ENCODE results near the gene INTS3. TPM values are rescaled to one million over a fixed set of nuclear protein-coding genes. Genes with fewer than 3 reads are reported as not detected.

The INTS3 gene
- total and polyA plus RNA-seq, 2 of the 8 experiments (the other 6 are each of a cell fraction or from before 2014, with no cell fraction given): 66.8 to 93.2 TPM

DNA sequence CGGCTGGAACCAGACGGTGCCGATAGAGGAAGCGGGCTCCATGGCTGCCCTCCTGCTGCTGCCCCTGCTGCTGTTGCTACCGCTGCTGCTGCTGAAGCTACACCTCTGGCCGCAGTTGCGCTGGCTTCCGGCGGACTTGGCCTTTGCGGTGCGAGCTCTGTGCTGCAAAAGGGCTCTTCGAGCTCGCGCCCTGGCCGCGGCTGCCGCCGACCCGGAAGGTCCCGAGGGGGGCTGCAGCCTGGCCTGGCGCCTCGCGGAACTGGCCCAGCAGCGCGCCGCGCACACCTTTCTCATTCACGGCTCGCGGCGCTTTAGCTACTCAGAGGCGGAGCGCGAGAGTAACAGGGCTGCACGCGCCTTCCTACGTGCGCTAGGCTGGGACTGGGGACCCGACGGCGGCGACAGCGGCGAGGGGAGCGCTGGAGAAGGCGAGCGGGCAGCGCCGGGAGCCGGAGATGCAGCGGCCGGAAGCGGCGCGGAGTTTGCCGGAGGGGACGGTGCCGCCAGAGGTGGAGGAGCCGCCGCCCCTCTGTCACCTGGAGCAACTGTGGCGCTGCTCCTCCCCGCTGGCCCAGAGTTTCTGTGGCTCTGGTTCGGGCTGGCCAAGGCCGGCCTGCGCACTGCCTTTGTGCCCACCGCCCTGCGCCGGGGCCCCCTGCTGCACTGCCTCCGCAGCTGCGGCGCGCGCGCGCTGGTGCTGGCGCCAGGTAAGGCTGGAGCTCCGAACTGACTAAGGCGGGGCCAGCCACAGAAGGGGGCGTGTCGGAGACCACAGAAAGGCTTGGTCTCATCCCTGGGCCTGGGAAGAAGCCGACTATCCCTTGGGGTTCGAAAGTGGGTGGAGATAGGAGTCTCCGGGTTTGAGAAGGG is 47.8 kb downstream of the INTS3 start (continued):
- TF ChIP-seq CREB1 (IDR thresholded peaks at IDR 0.05) (no peak), SRF (IDR thresholded peaks at IDR 0.05; ENCODE audit: low read depth, low read length) (no peak), BACH1 (IDR thresholded peaks at IDR 0.05; ENCODE audit: low read length) (no peak), EGR1 (IDR thresholded peaks at IDR 0.05; ENCODE audit: borderline replicate concordance, low read depth, low read length) (no peak; the same call in 1 of the 2 replicates), SIX5 (IDR thresholded peaks at IDR 0.05; ENCODE audit: low read depth, low read length) (no peak), GTF2F1 (IDR thresholded peaks at IDR 0.05; ENCODE audit: borderline replicate concordance, low read depth, low read length) (no peak), CBX8 (IDR thresholded peaks at IDR 0.05; ENCODE audit: borderline replicate concordance, low read depth, low read length) (no peak), MAFK (IDR thresholded peaks at IDR 0.05; ENCODE audit: low read depth, low read length) (no peak), RNF2 (IDR thresholded peaks at IDR 0.05; ENCODE audit: borderline replicate concordance, low read depth, low read length, missing control alignments, poor library complexity, severe bottlenecking) (no peak), RFX5 (IDR thresholded peaks at IDR 0.05; ENCODE audit: borderline replicate concordance, low read depth, low read length) (no peak), FOSL1 (IDR thresholded peaks at IDR 0.05; ENCODE audit: insufficient read depth, low read depth, low read length) (no peak), KDM1A (IDR thresholded peaks at IDR 0.05; ENCODE audit: borderline replicate concordance, low read length) (no peak), TCF12 (IDR thresholded peaks at IDR 0.05; ENCODE audit: low read depth, low read length) (no peak), PHF8 (conservative IDR thresholded peaks at IDR 0.05; ENCODE audit: low read depth, low read length) (peak; percentile 76), SAP30 (IDR thresholded peaks at IDR 0.05; ENCODE audit: insufficient read depth, insufficient replicate concordance, low read length) (no peak), SP2 (IDR thresholded peaks at IDR 0.05; ENCODE audit: low read length) (no peak), KDM4A (IDR thresholded peaks at IDR 0.05; ENCODE audit: low read depth, low read length, severe bottlenecking) (peak; percentile 85), RBBP5 (IDR thresholded peaks at IDR 0.05; ENCODE audit: borderline replicate concordance, low read depth, low read length) (0 out of 2 replicates have a peak, but pooled peaks have one; percentile 38), RAD21 (IDR thresholded peaks at IDR 0.05 in 1 of 2, conservative IDR thresholded peaks at IDR 0.05 in 1 of 2; ENCODE audit: low read depth in 2 of 2, low read length in 2 of 2) (peak in 1 of 2 experiments; percentile 2; a peak in 1 of 4 replicates), TAF1 (IDR thresholded peaks at IDR 0.05; ENCODE audit: low read depth, low read length) (peak; percentile 90)
- TF ChIP-seq, protein P1, sequence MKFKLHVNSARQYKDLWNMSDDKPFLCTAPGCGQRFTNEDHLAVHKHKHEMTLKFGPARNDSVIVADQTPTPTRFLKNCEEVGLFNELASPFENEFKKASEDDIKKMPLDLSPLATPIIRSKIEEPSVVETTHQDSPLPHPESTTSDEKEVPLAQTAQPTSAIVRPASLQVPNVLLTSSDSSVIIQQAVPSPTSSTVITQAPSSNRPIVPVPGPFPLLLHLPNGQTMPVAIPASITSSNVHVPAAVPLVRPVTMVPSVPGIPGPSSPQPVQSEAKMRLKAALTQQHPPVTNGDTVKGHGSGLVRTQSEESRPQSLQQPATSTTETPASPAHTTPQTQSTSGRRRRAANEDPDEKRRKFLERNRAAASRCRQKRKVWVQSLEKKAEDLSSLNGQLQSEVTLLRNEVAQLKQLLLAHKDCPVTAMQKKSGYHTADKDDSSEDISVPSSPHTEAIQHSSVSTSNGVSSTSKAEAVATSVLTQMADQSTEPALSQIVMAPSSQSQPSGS (IDR thresholded peaks at IDR 0.05; ENCODE audit: low read length): no peak

Measured in H1 (cell line).